Adipocyte (in vitro differentiated cells): ENCODE data around the gene PRDM5.

ENCODE experiments used
- DNase-seq: peaks from one replicate; pipeline ENCODE4 v3.0.0-alpha.2; 2015; ENCODE audit warnings: low read depth
- H3K27me3 ChIP-seq: replicated peaks from 2 replicates; pipeline ENCODE4 v1.7.0; 2013; ENCODE audit warnings: mild to moderate bottlenecking, low read length, moderate library complexity; ENCODE audit not compliant: control insufficient read depth, insufficient read depth
- H3K36me3 ChIP-seq: 2 replicates; pipeline ENCODE4 v1.7.0; 2013; ENCODE audit warnings: low read length, mild to moderate bottlenecking, moderate library complexity; ENCODE audit not compliant: control insufficient read depth, insufficient read depth, severe bottlenecking
- H3K4me1 ChIP-seq: 2 replicates; pipeline ENCODE4 v1.7.0; 2013; ENCODE audit warnings: mild to moderate bottlenecking, low read length, moderate library complexity; ENCODE audit not compliant: control insufficient read depth, insufficient read depth
- H3K4me3 ChIP-seq: 2 replicates; pipeline ENCODE4 v1.7.0; 2013; ENCODE audit warnings: mild to moderate bottlenecking, low read length, moderate library complexity
- H3K9ac ChIP-seq: 2 replicates; pipeline ENCODE4 v1.7.0; 2013; ENCODE audit warnings: mild to moderate bottlenecking, low read length, moderate library complexity
- H3K9me3 ChIP-seq: 2 replicates; pipeline ENCODE4 v1.7.0; 2013; ENCODE audit warnings: mild to moderate bottlenecking, low read length, moderate library complexity; ENCODE audit not compliant: control insufficient read depth

The PRDM5 gene

GRCh38 chr4:120694973-120695372, 227.6 kb downstream of the PRDM5 start:
- no peaks in the 10 kb centered on the region for H3K9me3 ChIP-seq
- no peaks in the 10 kb centered on the region for H3K36me3 ChIP-seq
- no peak for DNase-seq
- no peaks in the 10 kb centered on the region for H3K27me3 ChIP-seq
- H3K9ac ChIP-seq, result no peak overlapping the region
- peaks cover 57% of the 10 kb centered on the region for H3K4me1 ChIP-seq
- no peak overlapping the region for H3K4me3 ChIP-seq

GRCh38 chr4:120693816-120694215, 228.7 kb downstream of the PRDM5 start:
- Histone ChIP-seq H3K9ac (no peak overlapping the region), H3K36me3 (no peaks in the 10 kb centered on the region), H3K9me3 (no peaks in the 10 kb centered on the region), H3K4me3 (no peak overlapping the region), H3K27me3 (no peaks in the 10 kb centered on the region), H3K4me1 (peaks cover 63% of the 10 kb centered on the region)
- DNase-seq, result no peak

- no peaks in the 10 kb centered on the region for H3K27me3 ChIP-seq
- peak overlapping the region; percentile 1 for H3K4me3 ChIP-seq
- H3K36me3 ChIP-seq, result no peaks in the 10 kb centered on the region
- DNase-seq, result peak; percentile 91
- H3K9me3 ChIP-seq, result no peaks in the 10 kb centered on the region
- peak overlapping the region; percentile 55 for H3K9ac ChIP-seq
- H3K4me1 ChIP-seq, result peaks cover 67% of the 10 kb centered on the region
Observed at GRCh38 chr4:120692964-120693363, 229.6 kb downstream of the PRDM5 start.

- Histone ChIP-seq H3K36me3 (no peaks in the 10 kb centered on the region), H3K9ac (no peak overlapping the region), H3K4me3 (no peak overlapping the region), H3K27me3 (no peaks in the 10 kb centered on the region), H3K9me3 (no peaks in the 10 kb centered on the region), H3K4me1 (peaks cover 61% of the 10 kb centered on the region)
- peak; percentile 55 for DNase-seq
Observed at GRCh38 chr4:120691536-120691935, 231.0 kb downstream of the PRDM5 start.

- Histone ChIP-seq H3K9me3 (no peaks in the 10 kb centered on the region), H3K27me3 (no peaks in the 10 kb centered on the region), H3K9ac (no peak overlapping the region), H3K4me1 (peaks cover 57% of the 10 kb centered on the region), H3K36me3 (no peaks in the 10 kb centered on the region), H3K4me3 (no peak overlapping the region)
- DNase-seq, result peak; percentile 31
Observed at GRCh38 chr4:120691106-120691505, 231.4 kb downstream of the PRDM5 start.

- Histone ChIP-seq H3K4me1 (peaks cover 44% of the 10 kb centered on the region), H3K9me3 (no peaks in the 10 kb centered on the region)
- DNase-seq, result no peak
Observed at GRCh38 chr4:120688791-120689190, 233.7 kb downstream of the PRDM5 start.

GRCh38 chr4:120685756-120686278, 236.7 kb downstream of the PRDM5 start:
- no peak overlapping the region for H3K4me3 ChIP-seq
- DNase-seq, result peak; percentile 59
- no peaks in the 10 kb centered on the region for H3K27me3 ChIP-seq
- H3K4me1 ChIP-seq, result peaks cover 21% of the 10 kb centered on the region
- H3K36me3 ChIP-seq, result no peaks in the 10 kb centered on the region
- H3K9ac ChIP-seq, result no peak overlapping the region
- no peaks in the 10 kb centered on the region for H3K9me3 ChIP-seq

More at GRCh38 chr4:120688791-120689190, 233.7 kb downstream of the PRDM5 start:
- H3K36me3 ChIP-seq, result no peaks in the 10 kb centered on the region
- H3K4me3 ChIP-seq, result no peak overlapping the region
- H3K9ac ChIP-seq, result no peak overlapping the region
- H3K27me3 ChIP-seq, result no peaks in the 10 kb centered on the region

GRCh38 chr4:120683897-120684540, 238.5 kb downstream of the PRDM5 start:
- no peak for DNase-seq
- H3K9ac ChIP-seq, result no peak overlapping the region
- no peaks in the 10 kb centered on the region for H3K27me3 ChIP-seq
- no peak overlapping the region for H3K4me3 ChIP-seq
- peaks cover 15% of the 10 kb centered on the region for H3K4me1 ChIP-seq
- no peaks in the 10 kb centered on the region for H3K36me3 ChIP-seq
- no peaks in the 10 kb centered on the region for H3K9me3 ChIP-seq

GRCh38 chr4:120682981-120683380, 239.5 kb downstream of the PRDM5 start:
- Histone ChIP-seq H3K36me3 (no peaks in the 10 kb centered on the region), H3K4me1 (peaks cover 9% of the 10 kb centered on the region), H3K9ac (no peak overlapping the region), H3K4me3 (no peak overlapping the region), H3K27me3 (no peaks in the 10 kb centered on the region), H3K9me3 (no peaks in the 10 kb centered on the region)
- peak; percentile 34 for DNase-seq

- no peak for DNase-seq
- H3K27me3 ChIP-seq, result no peaks in the 10 kb centered on the region
- H3K4me1 ChIP-seq, result peaks cover 4% of the 10 kb centered on the region
- H3K9ac ChIP-seq, result no peak overlapping the region
- peaks cover 3% of the 10 kb centered on the region for H3K9me3 ChIP-seq
- H3K4me3 ChIP-seq, result no peak overlapping the region
- no peaks in the 10 kb centered on the region for H3K36me3 ChIP-seq
Observed at GRCh38 chr4:120680647-120681228, 241.8 kb downstream of the PRDM5 start.

GRCh38 chr4:120673696-120674095, 248.8 kb downstream of the PRDM5 start:
- Histone ChIP-seq H3K27me3 (no peaks in the 10 kb centered on the region), H3K36me3 (no peaks in the 10 kb centered on the region), H3K4me3 (no peak overlapping the region), H3K9ac (no peak overlapping the region), H3K9me3 (peaks cover 24% of the 10 kb centered on the region), H3K4me1 (no peaks in the 10 kb centered on the region)
- DNase-seq, result no peak
